ENCODE data around the gene CHURC1. TPM values are rescaled to one million over a fixed set of nuclear protein-coding genes. Genes with fewer than 3 reads are reported as not detected.
A peak's percentile ranks its signal among the peaks of the same experiment; 100 is the strongest.

Gene CHURC1
- total and polyA plus RNA-seq, 2 of the 8 experiments (the other 6 are each of a cell fraction or from before 2014, with no cell fraction given) = 50.2 to 59.3 TPM

GRCh38 chr14:64974563-64974962 lies 60.3 kb downstream of the CHURC1 start:
- Histone ChIP-seq H3K56ac (replicated peaks; ENCODE audit: insufficient read length, low read depth, low read length) (no peak overlapping the region), H3K9me3 (ENCODE audit: insufficient read depth in 2 of 2, low read depth in 1 of 2, low read length in 1 of 2) (no peaks in the 10 kb centered on the region), H2BK12ac (ENCODE audit: low read depth, low read length) (no peak overlapping the region; the same call in 1 of the 2 replicates), H2BK120ac (replicated peaks; ENCODE audit: low read depth, low read length) (no peak overlapping the region), H3K4ac (replicated peaks; ENCODE audit: insufficient read length, low read depth, low read length) (no peak overlapping the region), H3K23me2 (ENCODE audit: low read depth, low read length) (peaks cover 2% of the 10 kb centered on the region; the same call in 1 of the 2 replicates), H4K5ac (ENCODE audit: insufficient read length, low read depth, low read length) (peak overlapping the region; percentile 72), H3K4me3 (ENCODE audit: extremely low read depth in 1 of 4, insufficient read depth in 2 of 4, low read depth in 3 of 4, low read length in 4 of 4) (no peak overlapping the region), H3K4me1 (replicated peaks in 1 of 4; ENCODE audit: control insufficient read depth in 3 of 4, insufficient read depth in 4 of 4, low read length in 3 of 4) (peaks cover 3 to 27% (median 15%) of the 10 kb centered on the region in 4 experiments), H3K14ac (ENCODE audit: insufficient read length) (no peak overlapping the region), H3K18ac (ENCODE audit: extremely low read depth, low read length) (no peak overlapping the region), H3K23ac (ENCODE audit: insufficient read length) (no peak overlapping the region), H3K36me3 (ENCODE audit: control insufficient read depth in 2 of 4, insufficient read depth in 4 of 4, low read length in 3 of 4) (no peaks in the 10 kb centered on the region), H2AFZ (ENCODE audit: low read length) (no peak overlapping the region), H4K8ac (ENCODE audit: extremely low read depth, insufficient read depth, low read length) (no peak overlapping the region), H2BK20ac (ENCODE audit: low read length) (no peak overlapping the region), H2BK5ac (ENCODE audit: low read depth, low read length) (peak overlapping the region; percentile 63; the same call in 1 of the 2 replicates), H3K27ac (ENCODE audit: low read depth, low read length) (no peak overlapping the region), H3K79me1 (ENCODE audit: low read depth, low read length) (0 out of 2 replicates have a peak, but pooled peaks cover 1% of the 10 kb centered on the region), H3K9ac (replicated peaks in 1 of 4; ENCODE audit: extremely low read depth in 1 of 4, low read depth in 3 of 4, low read length in 3 of 4) (no peak overlapping the region), H4K91ac (replicated peaks; ENCODE audit: insufficient read length, low read length) (no peak overlapping the region), H4K20me1 (replicated peaks in 1 of 2; ENCODE audit: control insufficient read depth in 1 of 2, insufficient read depth in 2 of 2, low read length in 2 of 2) (peaks cover 0 to 2% of the 10 kb centered on the region in 2 experiments), H2BK15ac (ENCODE audit: low read length) (no peak overlapping the region), H3K27me3 (replicated peaks in 1 of 4; ENCODE audit: control insufficient read depth in 3 of 4, extremely low read depth in 1 of 4, insufficient read depth in 3 of 4, low read length in 3 of 4) (peaks cover 0 to 24% (median 8%) of the 10 kb centered on the region in 4 experiments; a peak in 4 of 7 replicates), H3K4me2 (ENCODE audit: insufficient read depth in 1 of 2, low read depth in 2 of 2, low read length in 2 of 2) (peak overlapping the region; percentile 16 to 31; a peak in 1 of 4 replicates), H2AK5ac (ENCODE audit: low read depth, low read length) (no peak overlapping the region), H3K79me2 (ENCODE audit: control insufficient read depth in 1 of 2, insufficient read depth in 2 of 2, low read length in 2 of 2) (peaks cover 0 to 8% of the 10 kb centered on the region in 2 experiments; a peak in 1 of 4 replicates)
- DNase-seq (ENCODE audit: low read depth in 1 of 2, low spot score in 2 of 2) (no peak), FAIRE-seq (peak; percentile 88)
- TF ChIP-seq TEAD4 (IDR thresholded peaks at IDR 0.05; ENCODE audit: low read depth, low read length) (0 out of 2 replicates have a peak, but pooled peaks have one; percentile 43), ATF3 (IDR thresholded peaks at IDR 0.05; ENCODE audit: insufficient read depth, low read depth, low read length) (no peak), KDM4A (IDR thresholded peaks at IDR 0.05; ENCODE audit: low read depth, low read length, severe bottlenecking) (no peak), POU5F1 (IDR thresholded peaks at IDR 0.05; ENCODE audit: low read depth, low read length) (no peak), NANOG (IDR thresholded peaks at IDR 0.05; ENCODE audit: insufficient read depth, low read depth, low read length, poor library complexity, severe bottlenecking) (peak; percentile 74), BACH1 (IDR thresholded peaks at IDR 0.05; ENCODE audit: low read length) (0 out of 2 replicates have a peak, but pooled peaks have one; percentile 5), CHD2 (IDR thresholded peaks at IDR 0.05; ENCODE audit: low read length) (no peak), ZNF274 (IDR thresholded peaks at IDR 0.05; ENCODE audit: borderline replicate concordance, extremely low read depth, low read length) (no peak), HDAC2 (IDR thresholded peaks at IDR 0.05; ENCODE audit: borderline replicate concordance in 1 of 2, low read depth in 2 of 2, low read length in 2 of 2) (peak in 1 of 2 experiments; percentile 91; a peak in 2 of 4 replicates)
- TF ChIP-seq, protein P1, sequence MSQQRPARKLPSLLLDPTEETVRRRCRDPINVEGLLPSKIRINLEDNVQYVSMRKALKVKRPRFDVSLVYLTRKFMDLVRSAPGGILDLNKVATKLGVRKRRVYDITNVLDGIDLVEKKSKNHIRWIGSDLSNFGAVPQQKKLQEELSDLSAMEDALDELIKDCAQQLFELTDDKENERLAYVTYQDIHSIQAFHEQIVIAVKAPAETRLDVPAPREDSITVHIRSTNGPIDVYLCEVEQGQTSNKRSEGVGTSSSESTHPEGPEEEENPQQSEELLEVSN (IDR thresholded peaks at IDR 0.05) = no peak
- 8% methylated on average over 8 of the region's 8 CpGs; no CpG with 5 or more reads in 1 of the 2 experiments for WGBS, 2 experiments (ENCODE audit: extremely low coverage in 1 of 2, insufficient coverage in 1 of 2, insufficient read length in 1 of 2, insufficient replicate concordance in 2 of 2, low coverage in 1 of 2, low lambda C conversion rate in 2 of 2, missing lambda C conversion rate in 1 of 2)
- ChIA-PET POLR2A (ENCODE audit: partially characterized antibody) (interaction anchor here (3.6 kb wide), 1 partner anchor 12 kb away, joined by 17 read pairs; the partner anchor contains the start of gene FNTB), CTCF (ENCODE audit: partially characterized antibody) (interaction anchor here (0.8 to 2.3 kb wide), 10 partner anchors 10 to 64 kb away, joined by 3 to 10 read pairs (median 4); partner anchors contain the start of gene FNTB)
